Measurements from ENCODE around the gene THOC6. TPM values are rescaled to one million over a fixed set of nuclear protein-coding genes. Genes with fewer than 3 reads are reported as not detected.
"Not testable (repeated sequence)": the region's sequence is repeated elsewhere in the genome, so short reads cannot be mapped to it uniquely, and the experiment has no call there.

THOC6 gene
- total RNA-seq, 1 experiment from 2014 or later: 68.2 TPM

DNA sequence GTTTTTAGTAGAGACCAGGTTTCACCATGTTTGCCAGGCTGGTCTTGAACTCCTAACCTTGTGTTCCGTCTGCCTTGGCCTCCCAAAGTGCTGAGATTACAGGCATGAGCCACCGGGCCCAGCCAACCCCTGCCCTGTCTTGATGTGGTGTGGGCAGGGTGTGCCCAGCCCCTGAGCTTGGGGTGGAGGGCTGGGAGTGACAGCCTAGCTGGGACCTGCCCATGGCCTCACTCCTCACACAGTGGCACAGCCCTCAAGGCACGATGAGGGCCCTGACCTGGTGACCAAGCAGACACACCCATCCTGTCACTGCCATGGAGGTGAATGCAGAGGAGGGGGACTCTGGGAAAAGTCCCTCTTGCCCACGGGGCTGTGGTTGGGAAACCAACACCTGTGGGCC lies 44.7 kb downstream of the THOC6 start:
- WGBS (ENCODE audit: extremely low coverage, insufficient read length, low lambda C conversion rate): no CpG with 5 or more reads among the region's 4 CpGs
- no peak overlapping the region for H2BK5ac ChIP-seq (ENCODE audit: insufficient read length, low read length)
- H3K27me3 Mint-ChIP-seq (ENCODE audit: low read depth): peaks cover 9% of the 10 kb centered on the region

DNA sequence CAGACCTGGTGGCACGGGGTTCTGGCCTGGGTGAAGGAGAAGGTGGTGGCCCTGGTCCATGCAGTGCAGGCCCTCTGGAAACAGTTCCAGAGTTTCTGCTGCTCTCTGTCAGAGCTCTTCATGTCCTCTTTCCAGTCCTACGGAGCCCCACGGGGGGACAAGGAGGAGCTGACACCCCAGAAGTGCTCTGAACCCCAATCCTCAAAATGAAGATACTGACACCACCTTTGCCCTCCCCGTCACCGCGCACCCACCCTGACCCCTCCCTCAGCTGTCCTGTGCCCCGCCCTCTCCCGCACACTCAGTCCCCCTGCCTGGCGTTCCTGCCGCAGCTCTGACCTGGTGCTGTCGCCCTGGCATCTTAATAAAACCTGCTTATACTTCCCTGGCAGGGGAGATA lies 45.3 kb downstream of the THOC6 start:
- H3K56ac ChIP-seq (ENCODE audit: insufficient read length, low read depth, low read length); H3K27ac ChIP-seq (ENCODE audit: insufficient read length, low read depth, low read length); H3K9me3 ChIP-seq (ENCODE audit: control insufficient read depth, low read depth, low read length); H3K79me2 ChIP-seq (ENCODE audit: insufficient read depth, low read length); H2BK5ac ChIP-seq (ENCODE audit: insufficient read length, low read length); H3K18ac ChIP-seq (ENCODE audit: insufficient read length, low read depth, low read length); H3K23me2 ChIP-seq (ENCODE audit: insufficient read length, low read depth, low read length, poor library complexity, severe bottlenecking); H3K4me3 Mint-ChIP-seq; H2AFZ ChIP-seq (ENCODE audit: low read length); H3K4me1 ChIP-seq (ENCODE audit: insufficient read depth, low read length); H2BK20ac ChIP-seq (ENCODE audit: low read depth, low read length, poor library complexity, severe bottlenecking); H3K27me3 ChIP-seq (ENCODE audit: insufficient read depth, low read length); H3K9me3 Mint-ChIP-seq; H3K9ac ChIP-seq (ENCODE audit: extremely low read depth, insufficient read length, low read length); H3K79me1 ChIP-seq (ENCODE audit: insufficient read depth, low read depth, low read length, poor library complexity, severe bottlenecking); H3K27ac Mint-ChIP-seq; H3K23ac ChIP-seq (ENCODE audit: insufficient read length, low read depth, low read length); H2BK12ac ChIP-seq (ENCODE audit: insufficient read length, low read depth, low read length); H3K36me3 Mint-ChIP-seq (ENCODE audit: insufficient read depth in 1 of 3, low read depth in 3 of 3); H2BK120ac ChIP-seq (ENCODE audit: low read depth, low read length, poor library complexity, severe bottlenecking); H4K5ac ChIP-seq (ENCODE audit: insufficient read length, low read depth, low read length); H3T11ph ChIP-seq (ENCODE audit: low read length); H4K91ac ChIP-seq (ENCODE audit: insufficient read length, low read depth, low read length); H3K14ac ChIP-seq (ENCODE audit: insufficient read depth, low read length); H3K4ac ChIP-seq (ENCODE audit: low read depth, low read length); DNase-seq; H4K8ac ChIP-seq (replicated peaks; ENCODE audit: insufficient read length, low read depth, low read length); H2AK5ac ChIP-seq (ENCODE audit: insufficient read length, low read length); H2BK15ac ChIP-seq (ENCODE audit: low read depth, low read length); H4K20me1 ChIP-seq (ENCODE audit: control insufficient read depth, insufficient read depth, insufficient read length); H3K4me2 ChIP-seq (ENCODE audit: insufficient read depth, insufficient read length, low read length): not testable (repeated sequence)
- whole genome bisulfite sequencing (ENCODE audit: extremely low coverage, insufficient read length, low lambda C conversion rate): no CpG with 5 or more reads among the region's 11 CpGs
- H3K27me3 Mint-ChIP-seq (ENCODE audit: low read depth): peaks cover 15% of the 10 kb centered on the region
- H3K4me1 Mint-ChIP-seq: peaks cover 23 to 29% of the 10 kb centered on the region in 2 experiments

More for the DNA sequence above, 44.7 kb downstream of the THOC6 start:
- Histone ChIP-seq H3K23me2 (ENCODE audit: insufficient read length, low read depth, low read length, poor library complexity, severe bottlenecking) (no peaks in the 10 kb centered on the region), H2BK120ac (ENCODE audit: low read depth, low read length, poor library complexity, severe bottlenecking) (no peak overlapping the region), H3K4ac (ENCODE audit: low read depth, low read length) (no peak overlapping the region), H3K27me3 (ENCODE audit: insufficient read depth, low read length) (no peaks in the 10 kb centered on the region), H2AK5ac (ENCODE audit: insufficient read length, low read length) (no peak overlapping the region), H3K79me2 (ENCODE audit: insufficient read depth, low read length) (no peaks in the 10 kb centered on the region), H2AFZ (ENCODE audit: low read length) (no peak overlapping the region), H3K18ac (ENCODE audit: insufficient read length, low read depth, low read length) (no peak overlapping the region), H4K5ac (ENCODE audit: insufficient read length, low read depth, low read length) (no peak overlapping the region), H3K23ac (ENCODE audit: insufficient read length, low read depth, low read length) (no peak overlapping the region), H4K8ac (replicated peaks; ENCODE audit: insufficient read length, low read depth, low read length) (no peak overlapping the region), H3K79me1 (ENCODE audit: insufficient read depth, low read depth, low read length, poor library complexity, severe bottlenecking) (no peaks in the 10 kb centered on the region), H3K27ac (ENCODE audit: insufficient read length, low read depth, low read length) (no peak overlapping the region), H2BK15ac (ENCODE audit: low read depth, low read length) (no peak overlapping the region), H2BK20ac (ENCODE audit: low read depth, low read length, poor library complexity, severe bottlenecking) (no peak overlapping the region), H3K4me1 (ENCODE audit: insufficient read depth, low read length) (no peaks in the 10 kb centered on the region; the same call in 1 of the 2 replicates), H3T11ph (ENCODE audit: low read length) (no peak overlapping the region), H2BK12ac (ENCODE audit: insufficient read length, low read depth, low read length) (no peak overlapping the region), H4K20me1 (ENCODE audit: control insufficient read depth, insufficient read depth, insufficient read length) (no peaks in the 10 kb centered on the region), H3K9ac (ENCODE audit: extremely low read depth, insufficient read length, low read length) (no peak overlapping the region), H3K9me3 (ENCODE audit: control insufficient read depth, low read depth, low read length) (no peaks in the 10 kb centered on the region), H4K91ac (ENCODE audit: insufficient read length, low read depth, low read length) (no peak overlapping the region), H3K4me2 (ENCODE audit: insufficient read depth, insufficient read length, low read length) (no peak overlapping the region), H3K56ac (ENCODE audit: insufficient read length, low read depth, low read length) (no peak overlapping the region), H3K14ac (ENCODE audit: insufficient read depth, low read length) (no peak overlapping the region)
- no peak overlapping the region for H3K27ac Mint-ChIP-seq
- H3K36me3 Mint-ChIP-seq (ENCODE audit: insufficient read depth in 1 of 3, low read depth in 3 of 3): no peaks in the 10 kb centered on the region; a peak in 1 of 7 replicates
- no peaks in the 10 kb centered on the region; a peak in 1 of 5 replicates for H3K9me3 Mint-ChIP-seq
- peak overlapping the region in 1 of 2 experiments; percentile 44; a peak in 1 of 5 replicates for H3K4me3 Mint-ChIP-seq
- DNase-seq: no peak
- TF ChIP-seq, protein P1, sequence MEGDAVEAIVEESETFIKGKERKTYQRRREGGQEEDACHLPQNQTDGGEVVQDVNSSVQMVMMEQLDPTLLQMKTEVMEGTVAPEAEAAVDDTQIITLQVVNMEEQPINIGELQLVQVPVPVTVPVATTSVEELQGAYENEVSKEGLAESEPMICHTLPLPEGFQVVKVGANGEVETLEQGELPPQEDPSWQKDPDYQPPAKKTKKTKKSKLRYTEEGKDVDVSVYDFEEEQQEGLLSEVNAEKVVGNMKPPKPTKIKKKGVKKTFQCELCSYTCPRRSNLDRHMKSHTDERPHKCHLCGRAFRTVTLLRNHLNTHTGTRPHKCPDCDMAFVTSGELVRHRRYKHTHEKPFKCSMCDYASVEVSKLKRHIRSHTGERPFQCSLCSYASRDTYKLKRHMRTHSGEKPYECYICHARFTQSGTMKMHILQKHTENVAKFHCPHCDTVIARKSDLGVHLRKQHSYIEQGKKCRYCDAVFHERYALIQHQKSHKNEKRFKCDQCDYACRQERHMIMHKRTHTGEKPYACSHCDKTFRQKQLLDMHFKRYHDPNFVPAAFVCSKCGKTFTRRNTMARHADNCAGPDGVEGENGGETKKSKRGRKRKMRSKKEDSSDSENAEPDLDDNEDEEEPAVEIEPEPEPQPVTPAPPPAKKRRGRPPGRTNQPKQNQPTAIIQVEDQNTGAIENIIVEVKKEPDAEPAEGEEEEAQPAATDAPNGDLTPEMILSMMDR (conservative IDR thresholded peaks at IDR 0.05): no peak
- peaks cover 30 to 33% of the 10 kb centered on the region in 2 experiments for H3K4me1 Mint-ChIP-seq

Measured in H9 (cell line).